H1 (cell line): Measurements from ENCODE around the gene POLDIP2. TPM values are rescaled to one million over a fixed set of nuclear protein-coding genes. Genes with fewer than 3 reads are reported as not detected.

Experiments
- ASH2L ChIP-seq: fragments of 200-600, 300-600 bp; sonication (generic); IDR thresholded peaks from one replicate; pipeline ENCODE4 v1.7.1; 2017; ENCODE audit warnings: low read length
- BRCA1 ChIP-seq: IDR thresholded peaks from 2 replicates; pipeline ENCODE4 v1.6.1; 2012; ENCODE audit warnings: low read depth, low read length, improper control_type of control experiment
- CBX5 ChIP-seq: fragments of 300-800, 300-1000 bp; sonication (generic); IDR thresholded peaks from 2 replicates; pipeline ENCODE4 v1.7.1; 2016; ENCODE audit warnings: antibody characterized with exemption, low read length, low read depth
- CHD1 ChIP-seq: IDR thresholded peaks from 2 replicates; pipeline ENCODE4 v1.6.1; 2012; ENCODE audit warnings: low read depth, low read length, improper control_type of control experiment
- CHD2 ChIP-seq: IDR thresholded peaks from 2 replicates; pipeline ENCODE4 v1.6.1; 2012; ENCODE audit warnings: low read length, improper control_type of control experiment
- EP300 ChIP-seq, 2 experiments: IDR thresholded peaks; 1 replicate in 1 of 2; 2 replicates in 1 of 2; pipeline ENCODE4 v1.6.1; 2011 to 2012; ENCODE audit warnings: low read depth in 2 of 2, low read length in 2 of 2, mild to moderate bottlenecking in 2 of 2, borderline replicate concordance in 1 of 2, inconsistent platforms in 1 of 2, moderate library complexity in 1 of 2
- EZH2 ChIP-seq: fragments of 200-600 bp; sonication (generic); IDR thresholded peaks from 2 replicates; pipeline ENCODE4 v1.7.1; 2012; ENCODE audit warnings: low read depth, mild to moderate bottlenecking, moderate library complexity, low read length, inconsistent platforms; ENCODE audit not compliant: severe bottlenecking
- FOSL1 ChIP-seq: IDR thresholded peaks from 2 replicates; pipeline ENCODE4 v1.6.1; 2011; ENCODE audit warnings: mild to moderate bottlenecking, low read depth, low read length, moderate library complexity; ENCODE audit not compliant: insufficient read depth
- HDAC2 ChIP-seq, 2 experiments: fragments of 300-600 bp in 1 of 2; sonication (generic) in 1 of 2; IDR thresholded peaks; 2 replicates each; pipeline ENCODE4 v1.6.1; 2011 to 2012; ENCODE audit warnings: low read depth in 2 of 2, low read length in 2 of 2, mild to moderate bottlenecking in 2 of 2, moderate library complexity in 2 of 2, borderline replicate concordance in 1 of 2, inconsistent platforms in 1 of 2
- KDM4A ChIP-seq: IDR thresholded peaks from one replicate; pipeline ENCODE4 v1.7.1; 2012; ENCODE audit warnings: low read depth, mild to moderate bottlenecking, moderate library complexity, low read length, inconsistent platforms; ENCODE audit not compliant: severe bottlenecking
- POLR2A ChIP-seq, 2 experiments: IDR thresholded peaks; 1 replicate in 1 of 2; 2 replicates in 1 of 2; pipeline ENCODE4 v1.6.1; 2011; ENCODE audit warnings: low read depth in 2 of 2, low read length in 2 of 2, mild to moderate bottlenecking in 2 of 2; ENCODE audit errors: control extremely low read depth in 1 of 2
- RAD21 ChIP-seq, 2 experiments: IDR thresholded peaks in 1 of 2; conservative IDR thresholded peaks in 1 of 2; 2 replicates each; pipeline ENCODE4 v1.6.1; 2011; ENCODE audit warnings: low read depth in 2 of 2, low read length in 2 of 2, improper control_type of control experiment in 1 of 2, inconsistent platforms in 1 of 2, mild to moderate bottlenecking in 1 of 2, moderate library complexity in 1 of 2
- RBBP5 ChIP-seq: IDR thresholded peaks from 2 replicates; pipeline ENCODE4 v1.7.1; 2012; ENCODE audit warnings: low read depth, mild to moderate bottlenecking, inconsistent platforms, low read length, moderate library complexity, borderline replicate concordance
- RNF2 ChIP-seq: fragments of 200-900, 300-1000 bp; sonication (generic); IDR thresholded peaks from 2 replicates; pipeline ENCODE4 v1.7.1; 2016; ENCODE audit warnings: borderline replicate concordance, low read depth, mild to moderate bottlenecking, antibody characterized with exemption, low read length; ENCODE audit not compliant: poor library complexity, severe bottlenecking; ENCODE audit errors: missing control alignments
- SAP30 ChIP-seq: fragments of 300-600 bp; sonication (generic); IDR thresholded peaks from 2 replicates; pipeline ENCODE4 v1.7.1; 2012; ENCODE audit warnings: low read length, moderate library complexity, mild to moderate bottlenecking, inconsistent platforms; ENCODE audit not compliant: insufficient read depth, insufficient replicate concordance
- SIN3A ChIP-seq, 2 experiments: IDR thresholded peaks in 1 of 2; conservative IDR thresholded peaks in 1 of 2; 2 replicates each; pipeline ENCODE4 v1.6.1; 2011 to 2012; ENCODE audit warnings: low read length in 2 of 2, improper control_type of control experiment in 1 of 2, low read depth in 1 of 2, mild to moderate bottlenecking in 1 of 2
- SP2 ChIP-seq: IDR thresholded peaks from 2 replicates; pipeline ENCODE4 v1.6.1; 2012; ENCODE audit warnings: mild to moderate bottlenecking, low read length, inconsistent platforms
- SUZ12 ChIP-seq: fragments of 200-600 bp; sonication (generic); IDR thresholded peaks from 2 replicates; pipeline ENCODE4 v1.6.1; 2012; ENCODE audit warnings: mild to moderate bottlenecking, inconsistent platforms, low read length, moderate library complexity, mixed read lengths
- TCF12 ChIP-seq: IDR thresholded peaks from 2 replicates; pipeline ENCODE4 v1.6.1; 2011; ENCODE audit warnings: low read depth, mild to moderate bottlenecking, low read length
- TEAD4 ChIP-seq: IDR thresholded peaks from 2 replicates; pipeline ENCODE4 v1.6.1; 2012; ENCODE audit warnings: low read depth, low read length, inconsistent platforms, mixed read lengths
- YY1 ChIP-seq: IDR thresholded peaks from 2 replicates; pipeline ENCODE4 v1.6.1; 2011; ENCODE audit warnings: low read depth, mild to moderate bottlenecking, low read length
- ZNF274 ChIP-seq: IDR thresholded peaks from 2 replicates; pipeline ENCODE4 v1.7.0; 2012; ENCODE audit warnings: low read length, borderline replicate concordance; ENCODE audit errors: extremely low read depth
- polyA plus RNA-seq, 7 experiments: library from polyadenylated mRNA; depleted of rRNA in 3 of 7; stranded (reverse) in 5 of 7; unstranded in 2 of 7; fragments of >200 nt in 5 of 7; fragments of 200-250 nt in 2 of 7; gene quantifications; 1 replicate in 5 of 7; 2 replicates in 1 of 7; 4 replicates in 1 of 7; pipeline versions ENCODE4 v1.2.1 to v1.2.3, GENCODE V29; 2011 to 2013; ENCODE audit warnings: missing spikeins in 2 of 7, mixed read lengths in 2 of 7
- total RNA-seq: library from RNA; stranded (reverse); fragmentation: NEBNext Ultra II Directional; extraction: Animal tissue kit (Norgen Biotek cat#: 25700); gene quantifications from 2 replicates; pipeline ENCODE4 v1.2.1, GENCODE V29; 2021

The POLDIP2 gene
- total and polyA plus RNA-seq, 2 of the 8 experiments (the other 6 are each of a cell fraction or from before 2014, with no cell fraction given): 74.0 to 76.1 TPM

DNA sequence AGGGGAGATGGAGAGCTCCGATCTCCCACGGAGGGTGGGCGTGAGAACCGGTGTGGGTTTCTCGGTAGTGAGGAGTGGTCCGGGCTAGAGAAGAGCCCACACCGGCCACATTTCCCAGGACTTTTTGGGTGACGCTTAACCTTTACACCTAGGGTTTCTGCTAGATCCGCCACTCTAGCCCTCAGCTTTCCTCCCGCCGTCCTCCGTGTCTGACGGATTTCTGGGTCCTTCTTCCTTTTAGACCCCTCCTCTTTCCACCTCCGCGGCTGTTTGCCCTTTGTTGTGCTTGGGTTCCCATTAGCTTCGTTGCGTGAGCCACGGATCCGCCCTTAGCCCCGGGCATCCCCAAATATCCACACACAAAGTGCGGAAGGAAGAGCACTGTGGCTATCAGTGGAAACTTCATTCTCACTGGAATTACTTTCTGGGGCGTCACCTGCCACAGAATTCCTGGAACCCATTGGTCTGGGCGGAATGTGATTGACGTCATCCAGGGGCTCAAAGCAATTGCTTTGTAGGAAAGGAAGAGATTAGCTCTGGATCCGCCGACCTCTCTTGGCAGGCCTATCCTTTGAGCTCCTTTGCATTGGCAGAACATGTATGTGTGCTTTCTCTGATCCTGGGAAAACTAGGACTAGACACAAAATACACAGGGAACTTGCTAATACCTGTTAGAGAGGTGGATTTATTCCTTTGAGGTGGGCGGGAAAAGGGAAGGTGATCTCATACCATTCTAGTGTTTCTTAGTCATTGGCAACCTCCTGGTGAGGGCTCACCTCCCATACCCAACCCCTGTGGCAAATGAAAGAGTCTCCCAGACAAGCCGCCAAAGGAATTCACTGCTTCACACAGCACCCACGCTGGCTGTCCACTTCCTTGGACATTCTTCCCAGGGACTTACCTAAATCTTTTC is 21.1 kb downstream of the POLDIP2 start (continued):
- TF ChIP-seq RAD21 (IDR thresholded peaks at IDR 0.05 in 1 of 2, conservative IDR thresholded peaks at IDR 0.05 in 1 of 2; ENCODE audit: low read depth in 2 of 2, low read length in 2 of 2) (no peak), ASH2L (no peak), RNF2 (no peak), SUZ12 (no peak), EP300 (IDR thresholded peaks at IDR 0.05; ENCODE audit: borderline replicate concordance in 1 of 2, low read depth in 2 of 2, low read length in 2 of 2) (no peak), SP2 (no peak), TEAD4 (peak; percentile 78), ZNF274 (no peak), CHD2 (no peak), SAP30 (peak; percentile 32), SIN3A (conservative IDR thresholded peaks at IDR 0.05 in 1 of 2, IDR thresholded peaks at IDR 0.05 in 1 of 2; ENCODE audit: low read depth in 1 of 2, low read length in 2 of 2) (peak; percentile 48 to 72; a peak in 1 of 4 replicates), TCF12 (no peak), BRCA1 (no peak), YY1 (no peak), KDM4A (peak; percentile 40), HDAC2 (IDR thresholded peaks at IDR 0.05; ENCODE audit: borderline replicate concordance in 1 of 2, low read depth in 2 of 2, low read length in 2 of 2) (no peak; a peak in 1 of 4 replicates), CBX5 (no peak), POLR2A (IDR thresholded peaks at IDR 0.05; ENCODE audit: control extremely low read depth in 1 of 2, low read depth in 2 of 2, low read length in 2 of 2) (peak; percentile 51 to 87), FOSL1 (no peak), RBBP5 (0 out of 2 replicates have a peak, but pooled peaks have one; percentile 18), CHD1 (no peak), EZH2 (no peak)
